ENCODE measurements around the gene FAM131B. TPM values are rescaled to one million over a fixed set of nuclear protein-coding genes. Genes with fewer than 3 reads are reported as not detected.

The FAM131B gene
- total and polyA plus RNA-seq, 4 donors, result 0.18 to 1.1 (median 0.54) TPM

GRCh38 chr7:143389316-143390103 lies 27.0 kb upstream of the FAM131B start:
- no peak overlapping the region for H3K9ac ChIP-seq (ENCODE audit: insufficient read depth in 1 of 2, low read length in 2 of 2)
- H3K27me3 ChIP-seq (ENCODE audit: control insufficient read depth in 3 of 3, insufficient read depth in 3 of 3, low read length in 2 of 3), result no peaks in the 10 kb centered on the region
- peaks cover 6 to 50% (median 44%) of the 10 kb centered on the region in 4 donors for H3K36me3 ChIP-seq (ENCODE audit: control insufficient read depth in 4 of 4, insufficient read depth in 4 of 4, low read length in 4 of 4)
- TF ChIP-seq, protein P1, sequence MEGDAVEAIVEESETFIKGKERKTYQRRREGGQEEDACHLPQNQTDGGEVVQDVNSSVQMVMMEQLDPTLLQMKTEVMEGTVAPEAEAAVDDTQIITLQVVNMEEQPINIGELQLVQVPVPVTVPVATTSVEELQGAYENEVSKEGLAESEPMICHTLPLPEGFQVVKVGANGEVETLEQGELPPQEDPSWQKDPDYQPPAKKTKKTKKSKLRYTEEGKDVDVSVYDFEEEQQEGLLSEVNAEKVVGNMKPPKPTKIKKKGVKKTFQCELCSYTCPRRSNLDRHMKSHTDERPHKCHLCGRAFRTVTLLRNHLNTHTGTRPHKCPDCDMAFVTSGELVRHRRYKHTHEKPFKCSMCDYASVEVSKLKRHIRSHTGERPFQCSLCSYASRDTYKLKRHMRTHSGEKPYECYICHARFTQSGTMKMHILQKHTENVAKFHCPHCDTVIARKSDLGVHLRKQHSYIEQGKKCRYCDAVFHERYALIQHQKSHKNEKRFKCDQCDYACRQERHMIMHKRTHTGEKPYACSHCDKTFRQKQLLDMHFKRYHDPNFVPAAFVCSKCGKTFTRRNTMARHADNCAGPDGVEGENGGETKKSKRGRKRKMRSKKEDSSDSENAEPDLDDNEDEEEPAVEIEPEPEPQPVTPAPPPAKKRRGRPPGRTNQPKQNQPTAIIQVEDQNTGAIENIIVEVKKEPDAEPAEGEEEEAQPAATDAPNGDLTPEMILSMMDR (IDR thresholded peaks at IDR 0.05; ENCODE audit: control extremely low read depth, extremely low read depth), result no peak
- H3K4me3 ChIP-seq, result no peak overlapping the region
- H3K4me1 ChIP-seq (ENCODE audit: control insufficient read depth in 5 of 5, insufficient read depth in 5 of 5, low read length in 5 of 5), result peaks cover 4 to 66% (median 39%) of the 10 kb centered on the region in 5 donors
- H3K9me3 ChIP-seq (ENCODE audit: control insufficient read depth in 4 of 4, insufficient read depth in 3 of 4, low read length in 3 of 4), result peaks cover 0 to 2% (median 0%) of the 10 kb centered on the region in 4 donors
- H3K27ac ChIP-seq (ENCODE audit: low read depth in 1 of 2, low read length in 1 of 2), result peak overlapping the region in 1 of 2 donors; percentile 26
- DNase-seq (no peak), ATAC-seq (ENCODE audit: insufficient read depth, low FRiP score) (no peak)
- WGBS, 2 donors, result 85 to 91% methylated on average over 15 of the region's 15 CpGs

- peaks cover 6 to 59% (median 48%) of the 10 kb centered on the region in 4 donors for H3K36me3 ChIP-seq (ENCODE audit: control insufficient read depth in 4 of 4, insufficient read depth in 4 of 4, low read length in 4 of 4)
- peaks cover 0 to 2% (median 0%) of the 10 kb centered on the region in 4 donors for H3K9me3 ChIP-seq (ENCODE audit: control insufficient read depth in 4 of 4, insufficient read depth in 3 of 4, low read length in 3 of 4)
- no peak for DNase-seq
- no peak overlapping the region for H3K4me3 ChIP-seq
- WGBS, 2 donors, result 92 to 95% methylated on average over 28 of the region's 28 CpGs
- no peak overlapping the region for H3K9ac ChIP-seq (ENCODE audit: insufficient read depth in 1 of 2, low read length in 2 of 2)
- H3K27ac ChIP-seq (ENCODE audit: low read depth in 1 of 2, low read length in 1 of 2), result no peak overlapping the region
- TF ChIP-seq, protein P1 (IDR thresholded peaks at IDR 0.05; ENCODE audit: control extremely low read depth, extremely low read depth), result no peak
- no peaks in the 10 kb centered on the region for H3K27me3 ChIP-seq (ENCODE audit: control insufficient read depth in 3 of 3, insufficient read depth in 3 of 3, low read length in 2 of 3)
- no peak for ATAC-seq (ENCODE audit: insufficient read depth, low FRiP score)
- H3K4me1 ChIP-seq (ENCODE audit: control insufficient read depth in 5 of 5, insufficient read depth in 5 of 5, low read length in 5 of 5), result peaks cover 6 to 71% (median 41%) of the 10 kb centered on the region in 5 donors
Observed at GRCh38 chr7:143388491-143389101, 26.1 kb upstream of the FAM131B start.

- Histone ChIP-seq H3K9ac (ENCODE audit: insufficient read depth in 1 of 2, low read length in 2 of 2) (no peak overlapping the region), H3K36me3 (ENCODE audit: control insufficient read depth in 4 of 4, insufficient read depth in 4 of 4, low read length in 4 of 4) (peaks cover 6 to 62% (median 51%) of the 10 kb centered on the region in 4 donors), H3K4me3 (no peak overlapping the region), H3K27me3 (ENCODE audit: control insufficient read depth in 3 of 3, insufficient read depth in 3 of 3, low read length in 2 of 3) (no peaks in the 10 kb centered on the region), H3K9me3 (ENCODE audit: control insufficient read depth in 4 of 4, insufficient read depth in 3 of 4, low read length in 3 of 4) (peaks cover 0 to 2% (median 0%) of the 10 kb centered on the region in 4 donors), H3K4me1 (ENCODE audit: control insufficient read depth in 5 of 5, insufficient read depth in 5 of 5, low read length in 5 of 5) (peaks cover 10 to 71% (median 46%) of the 10 kb centered on the region in 5 donors), H3K27ac (ENCODE audit: low read depth in 1 of 2, low read length in 1 of 2) (no peak overlapping the region)
- TF ChIP-seq, protein P1 (IDR thresholded peaks at IDR 0.05; ENCODE audit: control extremely low read depth, extremely low read depth), result no peak
- DNase-seq, result no peak
- 80 to 86% methylated on average over 9 to 10 of the region's 10 CpGs for WGBS, 2 donors
- no peak for ATAC-seq (ENCODE audit: insufficient read depth, low FRiP score)
Observed at GRCh38 chr7:143388051-143388450, 25.5 kb upstream of the FAM131B start.

All from lung (tissue), 12 donors.